Stimulated activated CD8-positive, alpha-beta memory T cell treated with anti-CD3 and anti-CD28 coated beads, Interleukin-7, amount 100 ng/mL, for 24 hours (primary cell): Measurements from ENCODE around the gene NAALADL2.
"Not testable (repeated sequence)": the region's sequence is repeated elsewhere in the genome, so short reads cannot be mapped to it uniquely, and the experiment has no call there.

Experiments
- DNase-seq: peaks from one replicate; pipeline ENCODE4 v3.0.0-alpha.2; 2020; ENCODE audit warnings: low read depth

NAALADL2 gene

GRCh38 chr3:175131866-175132265 lies 272.7 kb downstream of the NAALADL2 start:
- not testable (repeated sequence) for DNase-seq

GRCh38 chr3:175132706-175133105 lies 273.6 kb downstream of the NAALADL2 start:
- not testable (repeated sequence) for DNase-seq

DNA sequence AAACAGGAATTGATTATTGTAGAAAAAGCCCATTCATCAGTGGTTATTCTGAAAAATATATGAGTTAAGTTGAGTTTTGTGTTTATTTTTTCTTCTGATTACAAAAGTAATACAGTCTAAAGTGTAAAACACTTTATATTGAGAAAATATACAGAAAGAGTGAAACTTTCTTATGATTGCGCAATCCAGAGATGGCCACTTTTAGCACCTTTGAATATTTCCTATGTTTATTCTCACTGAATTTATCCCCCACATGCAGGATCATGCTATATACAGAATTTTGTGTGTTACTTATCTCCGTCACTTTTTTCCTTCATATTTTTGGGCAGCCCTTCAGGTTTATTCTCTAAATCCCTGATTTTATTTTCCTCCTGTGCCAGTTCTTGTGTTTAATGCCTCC lies 285.2 kb downstream of the NAALADL2 start:
- no peak for DNase-seq

DNA sequence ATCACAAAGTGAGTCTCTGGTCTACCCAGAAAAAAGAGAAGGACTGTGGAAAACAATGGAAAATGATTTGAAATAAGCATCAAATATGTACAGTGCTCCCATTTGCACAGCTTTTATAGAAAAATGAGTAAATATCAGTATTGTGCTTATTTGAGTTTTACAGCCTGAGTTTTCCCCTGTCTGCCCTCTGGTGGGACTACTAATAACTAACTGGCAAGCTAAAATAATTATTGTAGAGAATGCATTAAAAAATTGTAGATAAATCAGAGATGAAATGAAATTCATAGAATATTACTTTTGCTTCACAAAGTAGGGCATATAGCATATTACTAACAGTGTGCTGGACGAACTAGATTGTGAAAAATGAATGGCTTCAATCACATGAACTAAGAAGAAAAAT lies 287.1 kb downstream of the NAALADL2 start:
- no peak for DNase-seq

DNA sequence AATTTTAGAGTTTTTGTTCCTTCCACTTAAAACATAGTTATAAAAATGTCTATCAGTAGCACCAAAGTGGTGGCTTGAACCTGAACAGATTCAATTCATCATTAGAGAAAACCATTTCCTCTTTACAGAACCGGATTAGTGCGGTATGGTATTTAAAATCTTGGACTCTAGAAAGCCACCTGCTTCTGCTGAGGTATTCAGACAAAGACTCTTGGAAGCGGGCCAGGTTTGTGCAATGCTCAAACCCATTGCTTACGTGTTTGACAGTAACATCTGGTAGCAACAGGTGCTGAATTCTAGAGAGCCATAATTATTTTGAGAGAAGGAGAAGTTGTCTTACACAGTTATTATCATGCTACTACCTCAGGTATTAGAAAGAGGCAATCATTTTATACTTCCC lies 290.5 kb downstream of the NAALADL2 start:
- DNase-seq: no peak

- DNase-seq: no peak
Measured at GRCh38 chr3:175150812-175151401, 291.8 kb downstream of the NAALADL2 start.

DNA sequence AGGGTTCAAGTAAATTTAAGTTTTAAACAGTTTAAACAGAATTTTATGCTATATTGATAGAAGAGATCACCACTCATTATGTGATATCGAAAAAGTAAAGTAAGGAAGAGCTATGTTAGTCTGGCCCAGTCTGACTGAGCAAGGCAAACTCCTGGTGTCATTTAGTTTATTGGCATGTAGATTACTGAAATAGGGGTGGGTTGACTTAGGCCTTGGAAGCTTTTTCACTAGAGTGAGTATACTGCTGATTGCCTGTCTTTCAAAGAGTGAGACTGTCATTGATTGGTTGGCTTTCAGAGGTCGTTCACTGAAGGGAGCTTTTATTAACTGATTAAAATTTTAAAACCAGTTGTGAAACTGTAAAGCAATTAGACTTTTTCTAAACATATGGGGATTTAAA lies 294.5 kb downstream of the NAALADL2 start:
- no peak for DNase-seq

DNA sequence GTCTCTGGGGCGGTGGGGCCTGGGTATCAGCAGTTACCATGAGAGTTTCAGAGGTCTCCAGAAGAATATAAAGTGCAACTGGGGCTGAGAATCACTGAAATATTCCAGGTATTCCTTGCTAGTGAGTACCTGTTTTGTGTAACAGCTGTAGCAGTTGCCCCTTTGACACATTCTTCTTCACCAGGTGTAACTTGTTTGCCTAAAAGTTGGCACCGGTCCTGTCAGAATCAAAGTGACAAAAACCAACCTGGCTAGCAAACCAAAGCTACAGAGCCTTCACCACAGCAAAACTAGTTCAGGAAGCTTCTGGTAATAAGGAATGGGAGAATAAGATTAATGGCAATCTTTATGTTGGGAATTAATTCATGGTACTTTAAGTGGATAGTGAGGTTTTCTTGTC lies 296.0 kb downstream of the NAALADL2 start:
- no peak for DNase-seq

- no peak for DNase-seq
Measured at GRCh38 chr3:175159202-175159601, 300.1 kb downstream of the NAALADL2 start.

DNA sequence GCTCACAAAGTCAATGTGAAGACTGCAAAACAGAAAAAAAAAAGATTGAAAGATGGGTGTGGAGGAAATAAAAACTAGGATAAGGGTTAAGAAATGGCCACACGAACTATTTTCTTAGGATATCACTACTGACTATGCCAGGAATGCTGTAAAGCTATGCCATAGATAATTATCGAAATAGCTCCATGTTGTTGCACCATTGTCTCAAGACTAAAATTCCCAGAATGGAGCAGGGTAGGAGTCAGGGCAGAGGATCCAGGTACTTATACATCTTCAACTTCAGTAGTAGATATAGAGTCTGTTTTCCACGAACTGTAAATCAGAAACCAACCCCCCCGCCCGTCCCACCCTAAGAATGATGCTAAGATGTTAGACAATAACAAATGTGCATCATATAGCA lies 302.2 kb downstream of the NAALADL2 start:
- DNase-seq: no peak

GRCh38 chr3:175163686-175164085 lies 304.6 kb downstream of the NAALADL2 start:
- no peak for DNase-seq

GRCh38 chr3:175173117-175173516 lies 314.0 kb downstream of the NAALADL2 start:
- DNase-seq: not testable (repeated sequence)

- DNase-seq: no peak
Measured at GRCh38 chr3:175176556-175176955, 317.4 kb downstream of the NAALADL2 start.

- no peak for DNase-seq
Measured at GRCh38 chr3:175179055-175179454, 319.9 kb downstream of the NAALADL2 start.

DNA sequence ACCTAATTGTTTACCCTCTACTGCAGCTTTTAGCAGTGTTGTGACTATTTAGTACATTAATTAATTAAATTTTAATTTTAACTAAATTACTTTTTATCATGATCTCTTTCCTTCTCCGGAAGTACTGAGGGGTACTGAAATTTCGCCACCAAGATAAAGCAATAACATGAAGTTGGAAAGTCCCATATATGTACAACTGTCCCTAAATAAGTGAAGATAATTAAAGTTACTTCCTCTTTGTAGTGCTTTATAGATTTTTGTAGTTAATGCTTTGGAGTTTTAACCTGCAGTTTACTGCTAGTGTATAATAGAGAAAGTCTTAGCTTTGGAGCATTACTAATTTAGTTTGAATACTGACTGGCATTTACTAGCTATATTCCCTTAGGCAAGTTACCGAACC lies 325.3 kb downstream of the NAALADL2 start:
- DNase-seq: no peak

GRCh38 chr3:175185903-175186302 lies 326.8 kb downstream of the NAALADL2 start:
- DNase-seq: no peak

GRCh38 chr3:175186511-175186910 lies 327.4 kb downstream of the NAALADL2 start:
- DNase-seq: no peak

DNA sequence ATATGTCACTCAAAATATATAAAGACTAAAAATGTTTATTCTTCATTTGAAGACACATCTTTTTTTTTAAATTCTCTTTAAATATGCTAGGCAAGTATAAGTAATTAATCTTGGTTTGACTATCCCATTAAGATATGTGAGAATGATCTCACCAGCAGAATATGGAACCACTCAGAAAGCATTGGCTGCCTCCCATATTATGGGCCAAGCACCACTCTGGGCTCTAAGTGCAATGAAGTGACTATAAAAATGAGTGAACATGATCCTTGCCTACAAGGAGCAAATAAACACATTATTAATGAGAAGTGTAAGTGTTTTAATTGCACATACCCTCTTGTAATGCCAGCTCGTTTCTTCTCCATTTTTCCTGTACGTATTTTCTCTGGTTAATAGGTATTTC lies 328.5 kb downstream of the NAALADL2 start:
- DNase-seq: no peak

GRCh38 chr3:175192536-175192935 lies 333.4 kb downstream of the NAALADL2 start:
- DNase-seq: no peak

DNA sequence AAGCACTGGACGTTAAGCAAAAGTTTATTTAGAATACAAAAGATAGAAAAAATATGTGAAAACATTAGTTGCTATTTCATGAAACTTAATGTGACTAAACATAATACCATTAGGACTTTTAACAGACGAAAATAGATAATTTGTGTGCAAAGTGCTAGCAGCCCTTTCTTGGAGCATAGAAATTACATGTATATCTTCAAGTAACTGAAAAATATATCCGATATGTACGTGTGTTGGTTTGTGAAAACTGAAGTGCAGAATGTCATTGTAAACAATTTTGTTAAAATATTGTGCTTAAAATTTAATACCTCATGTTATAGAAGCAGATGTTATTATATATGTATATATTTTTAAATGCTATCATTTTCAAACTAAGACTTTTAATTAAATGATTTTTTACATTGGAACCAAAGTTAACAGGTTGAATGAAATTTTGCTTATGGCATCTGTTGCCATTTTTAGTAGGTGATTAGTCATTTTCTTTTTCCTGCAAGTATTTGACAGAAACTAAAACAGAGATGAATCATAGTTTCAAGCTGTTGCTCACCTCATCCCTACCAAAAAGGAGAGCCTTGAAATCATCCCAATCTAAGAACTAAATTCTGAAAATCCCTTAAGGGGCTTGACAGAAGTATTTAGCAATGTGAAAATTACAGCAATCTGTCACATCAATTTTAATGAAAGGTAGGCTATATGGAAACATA lies 334.8 kb downstream of the NAALADL2 start:
- DNase-seq: no peak

DNA sequence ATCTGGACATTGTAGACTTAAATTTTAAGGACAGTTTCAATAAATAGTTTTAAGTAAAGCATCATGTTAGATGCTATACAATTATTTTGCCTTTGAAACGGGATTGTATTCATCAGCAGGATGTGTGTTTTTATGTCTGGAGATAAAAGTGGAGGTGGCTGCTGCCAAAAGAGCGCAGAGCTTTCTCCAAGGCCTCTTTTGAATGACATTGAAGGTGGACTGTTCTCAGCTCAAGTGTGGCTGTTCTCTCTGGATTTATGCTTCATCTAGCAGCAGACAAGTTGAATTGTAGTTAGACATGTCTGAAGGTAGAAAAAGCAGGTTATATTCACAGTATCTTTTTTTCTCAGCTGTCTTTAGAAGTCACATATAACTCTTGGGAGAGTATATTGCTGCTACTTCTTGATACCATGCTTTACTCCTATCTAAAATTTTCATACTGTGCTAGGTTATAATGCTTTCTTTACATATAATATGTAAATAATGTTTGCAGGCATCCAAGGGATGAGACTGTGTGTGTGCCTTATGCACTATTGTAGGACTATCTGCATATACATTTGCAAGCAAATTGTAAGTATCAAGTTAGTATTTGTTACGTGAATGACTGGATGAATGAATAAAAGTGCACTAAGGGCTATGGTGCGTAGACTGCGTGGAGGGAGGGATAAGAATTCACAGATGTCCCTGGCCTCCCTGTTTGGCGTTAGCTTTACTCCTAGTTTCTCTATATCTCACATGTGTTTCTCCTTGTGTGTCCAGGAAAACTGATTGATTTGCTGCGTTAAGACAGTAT lies 340.1 kb downstream of the NAALADL2 start:
- DNase-seq: no peak

- no peak for DNase-seq
Measured at GRCh38 chr3:175199961-175200360, 340.8 kb downstream of the NAALADL2 start.

- no peak for DNase-seq
Measured at GRCh38 chr3:175200391-175201095, 341.4 kb downstream of the NAALADL2 start.
